Measurements from ENCODE around the gene KY. TPM values are rescaled to one million over a fixed set of nuclear protein-coding genes. Genes with fewer than 3 reads are reported as not detected.

KY gene
- polyA plus RNA-seq, 1 donor from 2014 or later = 1.7 TPM

GRCh38 chr3:134693226-134693625 is 42.4 kb upstream of the KY start:
- TF ChIP-seq RAD21 (conservative IDR thresholded peaks at IDR 0.05) (no peak), CTCF (IDR thresholded peaks at IDR 0.05; ENCODE audit: poor library complexity, severe bottlenecking) (no peak), EZH2 (IDR thresholded peaks at IDR 0.05; ENCODE audit: borderline replicate concordance, insufficient read depth, low read length, poor library complexity, severe bottlenecking) (no peak), MXI1 (conservative IDR thresholded peaks at IDR 0.05; ENCODE audit: poor library complexity, severe bottlenecking) (no peak), EP300 (conservative IDR thresholded peaks at IDR 0.05; ENCODE audit: poor library complexity, severe bottlenecking) (no peak), REST (IDR thresholded peaks at IDR 0.05; ENCODE audit: borderline replicate concordance) (no peak), TAF1 (IDR thresholded peaks at IDR 0.05; ENCODE audit: low read depth) (no peak), POLR2AphosphoS5 (IDR thresholded peaks at IDR 0.05) (no peak), SMC3 (conservative IDR thresholded peaks at IDR 0.05; ENCODE audit: poor library complexity) (no peak)
- peaks cover 4% of the 10 kb centered on the region for H3K27me3 ChIP-seq (ENCODE audit: insufficient read depth, low read depth, low read length)
- H3K27ac ChIP-seq (ENCODE audit: low read length) = no peak overlapping the region
- no peak overlapping the region for H3K4me3 ChIP-seq (ENCODE audit: low read length)
- no peak overlapping the region for H3K9ac ChIP-seq (ENCODE audit: low read length)
- no peak overlapping the region for H3K4me2 ChIP-seq (ENCODE audit: low read length)
- H2AFZ ChIP-seq (ENCODE audit: low read depth, low read length) = no peak overlapping the region
- H3F3A ChIP-seq (ENCODE audit: insufficient read depth, low read length, poor library complexity, severe bottlenecking) = no peaks in the 10 kb centered on the region
- H4K20me1 ChIP-seq (ENCODE audit: insufficient read depth) = no peaks in the 10 kb centered on the region
- H3K9me3 ChIP-seq (ENCODE audit: low read length) = no peaks in the 10 kb centered on the region
- no peaks in the 10 kb centered on the region for H3K9me2 ChIP-seq (ENCODE audit: insufficient read depth, low read length)
- H3K79me2 ChIP-seq (replicated peaks; ENCODE audit: insufficient read depth, low read length) = no peaks in the 10 kb centered on the region
- no peaks in the 10 kb centered on the region for H3K36me3 ChIP-seq (ENCODE audit: insufficient read depth, low read length)

GRCh38 chr3:134690226-134690625 is 39.4 kb upstream of the KY start:
- TF ChIP-seq MXI1 (conservative IDR thresholded peaks at IDR 0.05; ENCODE audit: poor library complexity, severe bottlenecking) = no peak
- no peak for TF ChIP-seq CTCF (IDR thresholded peaks at IDR 0.05; ENCODE audit: poor library complexity, severe bottlenecking)
- TF ChIP-seq RAD21 (conservative IDR thresholded peaks at IDR 0.05) = no peak
- no peak for TF ChIP-seq REST (IDR thresholded peaks at IDR 0.05; ENCODE audit: borderline replicate concordance)
- no peak for TF ChIP-seq TAF1 (IDR thresholded peaks at IDR 0.05; ENCODE audit: low read depth)
- no peak for TF ChIP-seq SMC3 (conservative IDR thresholded peaks at IDR 0.05; ENCODE audit: poor library complexity)
- TF ChIP-seq POLR2AphosphoS5 (IDR thresholded peaks at IDR 0.05) = no peak
- TF ChIP-seq EP300 (conservative IDR thresholded peaks at IDR 0.05; ENCODE audit: poor library complexity, severe bottlenecking) = no peak
- TF ChIP-seq EZH2 (IDR thresholded peaks at IDR 0.05; ENCODE audit: borderline replicate concordance, insufficient read depth, low read length, poor library complexity, severe bottlenecking) = no peak
- H3K36me3 ChIP-seq (ENCODE audit: insufficient read depth, low read length) = no peaks in the 10 kb centered on the region

More at GRCh38 chr3:134690226-134690625, 39.4 kb upstream of the KY start:
- Histone ChIP-seq H3K4me2 (ENCODE audit: low read length) (no peak overlapping the region), H3K9ac (ENCODE audit: low read length) (no peak overlapping the region), H3K9me2 (ENCODE audit: insufficient read depth, low read length) (no peaks in the 10 kb centered on the region), H3F3A (ENCODE audit: insufficient read depth, low read length, poor library complexity, severe bottlenecking) (no peaks in the 10 kb centered on the region), H4K20me1 (ENCODE audit: insufficient read depth) (no peaks in the 10 kb centered on the region), H3K27me3 (ENCODE audit: insufficient read depth, low read depth, low read length) (peaks cover under 1% of the 10 kb centered on the region), H3K79me2 (replicated peaks; ENCODE audit: insufficient read depth, low read length) (no peaks in the 10 kb centered on the region), H3K4me3 (ENCODE audit: low read length) (no peak overlapping the region), H3K9me3 (ENCODE audit: low read length) (no peaks in the 10 kb centered on the region), H3K27ac (ENCODE audit: low read length) (no peak overlapping the region), H2AFZ (ENCODE audit: low read depth, low read length) (no peak overlapping the region)
